Natural killer cell (primary cell): ENCODE measurements around the gene RTF1. TPM values are rescaled to one million over a fixed set of nuclear protein-coding genes. Genes with fewer than 3 reads are reported as not detected.

Experiments
- ATAC-seq, 3 donors: fragments of 150-1000 bp in 2 of 3; fragments of 200-7000 bp in 1 of 3; cut with Tn5 transposase; 1 replicate in 1 of 3; 2 replicates in 2 of 3; pipeline ENCODE4 v1.10.0; 2021; ENCODE audit warnings: mild to moderate bottlenecking in 2 of 3, moderate library complexity in 2 of 3
- DNase-seq, 2 donors: peaks; one replicate each; pipeline versions ENCODE4 v3.0.0 to v3.0.0-alpha.2; 2013 to 2021; ENCODE audit warnings: mixed read lengths in 1 of 2
- H3K27ac ChIP-seq: one replicate; pipeline ENCODE4 v1.5.1; 2013; ENCODE audit warnings: mild to moderate bottlenecking, low read length
- H3K27me3 ChIP-seq: one replicate; pipeline ENCODE4 v1.6.1; 2013; ENCODE audit warnings: low read length; ENCODE audit not compliant: control insufficient read depth, insufficient read depth
- H3K36me3 ChIP-seq: one replicate; pipeline ENCODE4 v1.6.1; 2013; ENCODE audit warnings: low read length; ENCODE audit not compliant: control insufficient read depth, insufficient read depth
- H3K4me1 ChIP-seq: one replicate; pipeline ENCODE4 v1.6.1; 2013; ENCODE audit warnings: low read length; ENCODE audit not compliant: control insufficient read depth, insufficient read depth
- H3K4me3 ChIP-seq: one replicate; pipeline ENCODE4 v1.5.1; 2013; ENCODE audit warnings: low read length
- H3K9me3 ChIP-seq: one replicate; pipeline ENCODE4 v1.6.1; 2013; ENCODE audit warnings: low read length; ENCODE audit not compliant: control insufficient read depth, insufficient read depth
- H3K27ac Mint-ChIP-seq, 2 donors: one replicate each; pipeline ENCODE4 v1.8.0; 2022; ENCODE audit warnings: mild to moderate bottlenecking in 2 of 2, mixed read lengths in 2 of 2, moderate library complexity in 1 of 2
- H3K27me3 Mint-ChIP-seq, 2 donors: one replicate each; pipeline ENCODE4 v1.8.0; 2022; ENCODE audit warnings: low read depth in 2 of 2, mixed read lengths in 2 of 2
- H3K36me3 Mint-ChIP-seq: one replicate; pipeline ENCODE4 v1.8.0; 2022; ENCODE audit warnings: mixed read lengths
- H3K4me1 Mint-ChIP-seq, 2 donors: one replicate each; pipeline ENCODE4 v1.8.0; 2022; ENCODE audit warnings: mixed read lengths in 2 of 2
- H3K4me3 Mint-ChIP-seq: one replicate; pipeline ENCODE4 v1.8.0; 2022; ENCODE audit warnings: mild to moderate bottlenecking, moderate library complexity, mixed read lengths
- H3K9me3 Mint-ChIP-seq, 2 donors: one replicate each; pipeline ENCODE4 v1.8.0; 2022; ENCODE audit warnings: mixed read lengths in 2 of 2
- CTCF ChIP-seq: fragments of 200-600 bp; IDR thresholded peaks from one replicate; pipeline ENCODE4 v1.8.0; 2022; ENCODE audit warnings: antibody characterized with exemption
- WGBS: methylation state at CpG from one replicate; pipeline ENCODE4 v1.1.7; 2013; ENCODE audit warnings: missing lambda C conversion rate; ENCODE audit not compliant: insufficient coverage; 5-methylcytosine and 5-hydroxymethylcytosine counted together
- intact Hi-C: fragments of 100-400 bp; cut with micrococcal nuclease; formaldehyde crosslinking; loops from one replicate; pipeline ENCODE4 v1.14.2; 2022
- total RNA-seq, 4 donors: library from RNA; stranded (reverse); fragments of 120-200 nt in 1 of 4; gene quantifications; one replicate each; pipeline versions ENCODE4 v1.2.3 to v1.2.4, GENCODE V29; 2013 to 2022

RTF1 gene
- total RNA-seq, 3 donors from 2014 or later (not counting 1 experiment from before 2014, with no cell fraction given), result 35.8 to 53.1 (median 42.7) TPM

- no peak overlapping the region for H3K4me3 Mint-ChIP-seq
- ATAC-seq, result no peak
- Histone ChIP-seq H3K4me1 (peaks cover 7% of the 10 kb centered on the region), H3K36me3 (peaks cover 69% of the 10 kb centered on the region), H3K27ac (no peak overlapping the region), H3K4me3 (no peak overlapping the region), H3K9me3 (no peaks in the 10 kb centered on the region), H3K27me3 (no peaks in the 10 kb centered on the region)
- 74% methylated on average over 6 of the region's 6 CpGs for whole genome bisulfite sequencing
- intact Hi-C loops, result no loop called here
- TF ChIP-seq CTCF, result no peak
- no peaks in the 10 kb centered on the region for H3K4me1 Mint-ChIP-seq
- no peak overlapping the region for H3K27ac Mint-ChIP-seq
- no peaks in the 10 kb centered on the region for H3K27me3 Mint-ChIP-seq
- no peak for DNase-seq
- no peaks in the 10 kb centered on the region for H3K9me3 Mint-ChIP-seq
- peaks cover 16% of the 10 kb centered on the region for H3K36me3 Mint-ChIP-seq
Observed at GRCh38 chr15:41530363-41530956, 113.6 kb downstream of the RTF1 start.

Other genes starting within 250 kb of the RTF1 start
- not detected for gene EXD1, start 186.3 kb upstream of the RTF1 start, total RNA-seq
- gene CHP1, start 185.8 kb upstream of the RTF1 start, total RNA-seq, result 10 to 100 TPM; 50.7 to 55.9 (median 51.3) TPM
- gene OIP5, start 84.5 kb upstream of the RTF1 start, total RNA-seq, result under 1 TPM in 2 of 3 donors, not detected in 1; 0.29 to 0.64 TPM
- gene NUSAP1, start 84.2 kb upstream of the RTF1 start, total RNA-seq, result 1 to 10 TPM; 5.6 to 9.4 (median 7.6) TPM
- 1 to 10 TPM; 6.1 to 6.3 (median 6.2) TPM for gene NDUFAF1, start 14.6 kb upstream of the RTF1 start, total RNA-seq
- not detected for gene ITPKA, start 76.8 kb downstream of the RTF1 start, total RNA-seq
- 1 to 10 TPM in 2 of 3 donors, under 1 TPM in 1; 0.56 to 4.9 (median 1.7) TPM for gene LTK, start 96.7 kb downstream of the RTF1 start, total RNA-seq
- 10 to 100 TPM; 21.2 to 27.7 (median 27.4) TPM for gene RPAP1, start 127.2 kb downstream of the RTF1 start, total RNA-seq
- gene TYRO3, start 142.1 kb downstream of the RTF1 start, total RNA-seq, result under 1 TPM; 0.25 to 0.80 (median 0.36) TPM
- gene MGA, start 243.3 kb downstream of the RTF1 start, total RNA-seq, result 10 to 100 TPM; 54.9 to 75.0 (median 71.3) TPM